Epithelial cell of alveolus of lung (primary cell): Measurements from ENCODE around the gene ATP5MG. TPM values are rescaled to one million over a fixed set of nuclear protein-coding genes. Genes with fewer than 3 reads are reported as not detected.

Experiments
- total RNA-seq: library from RNA; depleted of rRNA; stranded (reverse); fragments of >200 nt; gene quantifications from 2 replicates; pipeline ENCODE4 v1.2.1, GENCODE V29; 2015

Gene ATP5MG
- total RNA-seq: 49.4 and 54.7 TPM in 2 replicates

GRCh38 chr11:118401151-118401879, at the start of gene ATP5MG:
Gene ATP5MG, plus strand, starts transcription at chr11:118401606. Its CDS starts 60 bp downstream, at chr11:118401666.

DNA sequence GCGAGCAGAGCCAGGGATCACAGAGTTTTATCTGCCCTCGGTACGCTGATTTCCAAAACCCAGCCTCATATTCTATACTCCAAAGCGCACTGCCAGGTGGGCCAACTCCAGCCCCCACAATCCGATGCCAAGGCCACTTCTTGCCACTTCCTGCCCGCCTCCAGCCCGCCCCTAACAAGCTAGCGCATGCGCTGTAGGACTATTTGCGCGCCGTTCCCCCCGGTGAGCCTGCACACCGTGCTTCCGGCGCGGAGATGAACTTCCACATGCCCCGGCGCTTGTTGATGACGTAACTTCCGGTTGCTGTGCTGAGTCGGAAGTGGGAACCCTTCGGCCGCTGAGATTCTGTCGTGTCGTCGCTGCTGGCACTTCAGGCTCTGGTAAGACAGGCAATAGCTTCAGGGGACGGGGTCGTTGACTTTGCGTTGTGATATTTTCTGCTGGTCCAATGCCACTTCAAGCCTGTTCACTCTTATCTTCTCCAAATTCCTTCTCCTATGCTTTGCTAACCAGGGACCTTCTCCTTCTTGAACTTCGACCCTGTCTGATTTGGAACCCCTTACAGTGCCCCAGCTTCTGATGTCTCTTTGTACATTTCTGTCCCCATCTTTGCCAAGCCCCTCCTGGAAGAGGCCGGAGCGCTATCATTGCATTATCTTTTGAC, 42.0 kb upstream of the ATP5MG start, which contains the start of gene UBE4A:
Gene UBE4A (plus strand): TSS at position 306 of the 664 bp plus-strand sequence. CDS start 5,481 bp downstream, outside the sequence.

DNA sequence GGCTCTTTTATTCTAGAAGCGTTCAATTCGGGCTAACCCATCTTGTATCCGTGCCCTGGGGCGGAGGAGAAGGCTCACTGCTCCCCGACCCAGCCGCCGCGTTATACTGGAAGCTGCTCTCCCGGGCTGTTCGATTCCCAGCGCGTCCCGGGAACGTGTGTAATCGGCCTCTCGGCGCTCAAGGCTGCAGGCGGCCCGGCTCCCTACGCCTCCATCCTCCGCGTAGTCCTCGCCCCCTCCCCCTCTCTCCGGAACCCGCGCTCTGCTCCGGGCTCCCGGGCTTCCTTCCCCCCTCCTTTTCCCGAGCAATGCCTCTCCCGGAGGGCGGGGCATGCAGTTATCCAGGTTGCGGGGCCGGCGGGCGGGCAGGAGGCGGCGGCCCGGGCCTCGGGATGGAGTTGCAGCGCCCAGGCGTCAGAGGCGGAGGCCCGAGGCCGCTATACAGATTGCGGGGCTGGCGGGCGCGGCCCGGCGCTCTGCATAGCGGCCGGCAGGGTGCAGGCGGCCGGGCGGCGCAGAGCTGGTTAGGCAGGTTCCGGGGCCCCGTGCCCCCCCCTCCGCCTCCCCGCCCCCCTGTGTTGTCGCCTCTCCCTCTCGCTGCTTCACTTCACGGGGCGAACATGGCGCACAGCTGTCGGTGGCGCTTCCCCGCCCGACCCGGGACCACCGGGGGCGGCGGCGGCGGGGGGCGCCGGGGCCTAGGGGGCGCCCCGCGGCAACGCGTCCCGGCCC, 34.7 kb downstream of the ATP5MG start, which contains the start of gene KMT2A:
Gene KMT2A (plus strand): TSS at position 600 of the 732 bp plus-strand sequence. CDS start 21 bp downstream, at position 621.

Other genes with a start within 250 kb of the ATP5MG start
- gene SCN4B, start 248.8 kb upstream of the ATP5MG start, total RNA-seq: 0.39 and 0.56 TPM in 2 replicates
- gene SCN2B, start 225.0 kb upstream of the ATP5MG start, total RNA-seq: under 0.01 and 0.48 TPM in 2 replicates
- gene JAML, start 176.6 kb upstream of the ATP5MG start, total RNA-seq: not detected in 2 replicates
- 0.08 and 1.9 TPM in 2 replicates for gene MPZL3, start 149.2 kb upstream of the ATP5MG start, total RNA-seq
- gene MPZL2, start 137.3 kb upstream of the ATP5MG start, total RNA-seq: 0.24 and 0.65 TPM in 2 replicates
- not detected in 2 replicates for gene CD3E, start 96.9 kb upstream of the ATP5MG start, total RNA-seq
- not detected in 2 replicates for gene CD3D, start 58.9 kb upstream of the ATP5MG start, total RNA-seq
- gene CD3G, start 57.3 kb upstream of the ATP5MG start, total RNA-seq: not detected in 2 replicates
- gene UBE4A, start 42.0 kb upstream of the ATP5MG start, total RNA-seq: 34.5 and 37.0 TPM in 2 replicates
- 20.0 and 30.0 TPM in 2 replicates for gene KMT2A, start 34.9 kb downstream of the ATP5MG start, total RNA-seq
- gene TTC36, start 125.9 kb downstream of the ATP5MG start, total RNA-seq: 1.2 TPM in 1 of 2 replicates, not detected in the other
- 25.3 and 39.0 TPM in 2 replicates for gene TMEM25, start 129.6 kb downstream of the ATP5MG start, total RNA-seq
- 18.0 and 29.6 TPM in 2 replicates for gene IFT46, start 164.3 kb downstream of the ATP5MG start, total RNA-seq
- 158 and 164 TPM in 2 replicates for gene ARCN1, start 170.8 kb downstream of the ATP5MG start, total RNA-seq
- 62.4 and 114 TPM in 2 replicates for gene PHLDB1, start 206.0 kb downstream of the ATP5MG start, total RNA-seq